ENCODE results near the gene CTIF.
A peak's percentile ranks its signal among the peaks of the same experiment; 100 is the strongest.

CTIF gene

GRCh38 chr18:48621815-48622555 lies 83.2 kb downstream of the CTIF start:
- TF ChIP-seq TEAD4 (IDR thresholded peaks at IDR 0.05) (no peak), RAD21 (IDR thresholded peaks at IDR 0.05; ENCODE audit: low read depth) (no peak), REST (IDR thresholded peaks at IDR 0.05; ENCODE audit: low read depth) (no peak), EGR1 (IDR thresholded peaks at IDR 0.05) (no peak), TAF1 (IDR thresholded peaks at IDR 0.05; ENCODE audit: low read depth) (no peak), CEBPB (IDR thresholded peaks at IDR 0.05) (no peak), CREB1 (IDR thresholded peaks at IDR 0.05; ENCODE audit: low read depth) (no peak), NFIC (IDR thresholded peaks at IDR 0.05) (no peak), EP300 (IDR thresholded peaks at IDR 0.05; ENCODE audit: borderline replicate concordance) (no peak), FOXM1 (IDR thresholded peaks at IDR 0.05; ENCODE audit: borderline replicate concordance, low read depth) (no peak), YY1 (IDR thresholded peaks at IDR 0.05; ENCODE audit: low read depth) (no peak), ZBTB7A (IDR thresholded peaks at IDR 0.05; ENCODE audit: low read depth) (no peak), USF1 (IDR thresholded peaks at IDR 0.05) (no peak), TCF12 (IDR thresholded peaks at IDR 0.05; ENCODE audit: low read depth) (no peak; the same call in 1 of the 2 replicates)
- TF ChIP-seq, protein P1, sequence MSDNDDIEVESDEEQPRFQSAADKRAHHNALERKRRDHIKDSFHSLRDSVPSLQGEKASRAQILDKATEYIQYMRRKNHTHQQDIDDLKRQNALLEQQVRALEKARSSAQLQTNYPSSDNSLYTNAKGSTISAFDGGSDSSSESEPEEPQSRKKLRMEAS (IDR thresholded peaks at IDR 0.05): no peak

DNA sequence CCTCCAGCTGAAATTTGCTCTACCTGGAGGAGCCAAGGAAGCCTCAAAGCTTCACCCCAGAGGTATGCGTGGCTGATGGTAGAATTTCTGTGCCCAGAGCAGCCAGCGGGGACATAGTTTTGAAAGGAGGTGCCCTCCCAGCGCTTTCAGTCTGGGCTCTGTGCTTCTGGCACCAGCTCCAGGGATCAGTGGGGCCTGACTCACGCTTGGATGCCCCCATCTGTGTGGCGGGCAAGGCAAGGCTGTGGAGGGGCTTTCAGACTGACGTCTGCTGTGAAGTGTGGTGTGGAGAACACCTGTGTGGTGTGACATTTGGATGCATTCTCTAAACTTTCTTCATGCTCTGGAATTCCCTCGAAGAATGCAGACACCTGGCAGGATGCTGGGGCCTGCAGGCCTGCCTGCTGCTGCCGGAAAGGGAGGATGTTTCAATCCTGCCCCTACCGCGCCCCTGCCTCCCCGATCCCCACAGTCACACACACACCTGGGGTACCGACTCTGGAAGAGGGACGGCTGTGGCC lies 84.1 kb downstream of the CTIF start:
- TF ChIP-seq TCF12 (IDR thresholded peaks at IDR 0.05; ENCODE audit: low read depth): peak; percentile 93
- peak; percentile 77 for TF ChIP-seq NFIC (IDR thresholded peaks at IDR 0.05)
- 0 out of 2 replicates have a peak, but pooled peaks have one; percentile 6 for TF ChIP-seq CEBPB (IDR thresholded peaks at IDR 0.05)
- TF ChIP-seq FOXM1 (IDR thresholded peaks at IDR 0.05; ENCODE audit: borderline replicate concordance, low read depth): peak; percentile 52; the same call in 1 of the 2 replicates
- TF ChIP-seq RAD21 (IDR thresholded peaks at IDR 0.05; ENCODE audit: low read depth): no peak
- 0 out of 2 replicates have a peak, but pooled peaks have one; percentile 27 for TF ChIP-seq TAF1 (IDR thresholded peaks at IDR 0.05; ENCODE audit: low read depth)
- TF ChIP-seq TEAD4 (IDR thresholded peaks at IDR 0.05): peak; percentile 84
- TF ChIP-seq REST (IDR thresholded peaks at IDR 0.05; ENCODE audit: low read depth): no peak
- no peak for TF ChIP-seq YY1 (IDR thresholded peaks at IDR 0.05; ENCODE audit: low read depth)
- TF ChIP-seq CREB1 (IDR thresholded peaks at IDR 0.05; ENCODE audit: low read depth): 0 out of 2 replicates have a peak, but pooled peaks have one; percentile 37
- TF ChIP-seq, protein P1 (IDR thresholded peaks at IDR 0.05): peak; percentile 54
- TF ChIP-seq EGR1 (IDR thresholded peaks at IDR 0.05): no peak
- peak; percentile 91 for TF ChIP-seq EP300 (IDR thresholded peaks at IDR 0.05; ENCODE audit: borderline replicate concordance)

GRCh38 chr18:48623468-48624235 lies 84.8 kb downstream of the CTIF start:
- TF ChIP-seq REST (IDR thresholded peaks at IDR 0.05; ENCODE audit: low read depth): no peak
- TF ChIP-seq TEAD4 (IDR thresholded peaks at IDR 0.05): peak; percentile 54; the same call in 1 of the 2 replicates
- 0 out of 2 replicates have a peak, but pooled peaks have one; percentile 23 for TF ChIP-seq YY1 (IDR thresholded peaks at IDR 0.05; ENCODE audit: low read depth)

DNA sequence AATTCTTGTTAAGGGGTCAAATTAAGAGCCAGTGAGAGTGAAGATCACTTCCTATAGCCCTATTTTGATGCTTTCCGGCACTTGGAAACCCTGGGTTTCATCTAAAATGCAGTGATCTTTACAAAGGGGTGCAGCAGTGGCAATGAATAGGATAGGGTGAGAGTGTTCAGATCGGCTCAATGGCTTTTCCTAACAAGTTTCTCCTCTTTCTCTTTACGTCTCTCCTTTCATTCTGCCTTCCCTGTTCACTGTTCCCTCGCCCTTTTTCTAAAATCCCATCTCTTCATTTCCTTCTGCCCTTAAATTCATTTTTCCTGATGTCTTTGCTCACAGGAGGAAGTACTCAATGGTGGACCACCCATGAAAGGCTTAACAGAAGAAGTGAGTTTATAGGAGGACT lies 86.0 kb downstream of the CTIF start:
- TF ChIP-seq, protein P1 (IDR thresholded peaks at IDR 0.05): no peak
- TF ChIP-seq FOXM1 (IDR thresholded peaks at IDR 0.05; ENCODE audit: borderline replicate concordance, low read depth) (no peak), REST (IDR thresholded peaks at IDR 0.05; ENCODE audit: low read depth) (no peak), TEAD4 (IDR thresholded peaks at IDR 0.05) (no peak), TAF1 (IDR thresholded peaks at IDR 0.05; ENCODE audit: low read depth) (no peak), EP300 (IDR thresholded peaks at IDR 0.05; ENCODE audit: borderline replicate concordance) (no peak), ZBTB7A (IDR thresholded peaks at IDR 0.05; ENCODE audit: low read depth) (no peak), CREB1 (IDR thresholded peaks at IDR 0.05; ENCODE audit: low read depth) (no peak), YY1 (IDR thresholded peaks at IDR 0.05; ENCODE audit: low read depth) (no peak), CEBPB (IDR thresholded peaks at IDR 0.05) (no peak), EGR1 (IDR thresholded peaks at IDR 0.05) (no peak)
